Renal pelvis (tissue), 12 donors: Measurements from ENCODE around the gene SLC27A1. TPM values are rescaled to one million over a fixed set of nuclear protein-coding genes. Genes with fewer than 3 reads are reported as not detected.

Source experiments
- DNase-seq: peaks from one replicate; pipeline ENCODE4 v3.0.0-alpha.2; 2013
- long read RNA-seq, 16 experiments: transcript quantifications; one replicate each; lab custom pipeline, GENCODE V29; 2026
- polyA plus RNA-seq, 3 donors: library from polyadenylated mRNA; unstranded; fragments of 120-200 nt; gene quantifications; one replicate each; pipeline ENCODE4 v1.2.1, GENCODE V29; 2013; ENCODE audit not compliant: insufficient read length in 3 of 3

SLC27A1 gene
- polyA plus RNA-seq = 10 to 100 TPM; 14.0 to 22.6 (median 19.6) TPM
- long read RNA-seq, donor 1, partial matches to known transcripts = 0 of 1 reads
- long read RNA-seq, donor 1, other reads (novel, unspliced or antisense) = 0 of 1 reads
- long read RNA-seq, donor 2, partial matches to known transcripts = 0 of 1 reads
- long read RNA-seq, donor 2, other reads (novel, unspliced or antisense) = 0 of 1 reads
- long read RNA-seq, donor 3, partial matches to known transcripts = 0 of 4 reads
- long read RNA-seq, donor 3, other reads (novel, unspliced or antisense) = 0 of 4 reads
- long read RNA-seq, donor 4, partial matches to known transcripts = 0 of 1 reads
- long read RNA-seq, donor 4, other reads (novel, unspliced or antisense) = 0 of 1 reads
- long read RNA-seq, donor 5, partial matches to known transcripts = 0 of 2 reads
- long read RNA-seq, donor 5, other reads (novel, unspliced or antisense) = 0 of 2 reads
- long read RNA-seq, donor 6 = 0 reads
- long read RNA-seq, donor 7, transcript SLC27A1-201 (12 exons, 3,594 nt) = major isoform, 6 of 6 reads
- long read RNA-seq, donor 7, partial matches to known transcripts = 0 of 6 reads
- long read RNA-seq, donor 7, other reads (novel, unspliced or antisense) = 0 of 6 reads
- long read RNA-seq, donor 8 = 0 reads
- long read RNA-seq, donor 9, partial matches to known transcripts = 0 of 3 reads
- long read RNA-seq, donor 9, other reads (novel, unspliced or antisense) = 0 of 3 reads
- long read RNA-seq, donor 10, partial matches to known transcripts = 5 of 8 reads
- long read RNA-seq, donor 10, other reads (novel, unspliced or antisense) = 0 of 8 reads
- long read RNA-seq, donor 11, partial matches to known transcripts = 0 of 1 reads
- long read RNA-seq, donor 11, other reads (novel, unspliced or antisense) = 0 of 1 reads
- long read RNA-seq, donor 12, partial matches to known transcripts = 0 of 4 reads
- long read RNA-seq, donor 12, other reads (novel, unspliced or antisense) = 0 of 4 reads
- long read RNA-seq, donor 13, partial matches to known transcripts = 0 of 1 reads
- long read RNA-seq, donor 13, other reads (novel, unspliced or antisense) = 0 of 1 reads
- long read RNA-seq, donor 14 = 0 reads
- long read RNA-seq, donor 15 = 0 reads
- long read RNA-seq, donor 16, partial matches to known transcripts = 0 of 1 reads
- long read RNA-seq, donor 16, other reads (novel, unspliced or antisense) = 0 of 1 reads

GRCh38 chr19:17470068-17470841 is at the start of gene SLC27A1:
SLC27A1 (plus strand) TSS chr19:17470524; CDS start chr19:17470541, 17 bp downstream.
- peak; percentile 99 for DNase-seq

GRCh38 chr19:17421942-17422341 is 48.4 kb upstream of the SLC27A1 start:
- no peak for DNase-seq

- DNase-seq = no peak
Observed at GRCh38 chr19:17423429-17424208, 46.7 kb upstream of the SLC27A1 start.

DNA sequence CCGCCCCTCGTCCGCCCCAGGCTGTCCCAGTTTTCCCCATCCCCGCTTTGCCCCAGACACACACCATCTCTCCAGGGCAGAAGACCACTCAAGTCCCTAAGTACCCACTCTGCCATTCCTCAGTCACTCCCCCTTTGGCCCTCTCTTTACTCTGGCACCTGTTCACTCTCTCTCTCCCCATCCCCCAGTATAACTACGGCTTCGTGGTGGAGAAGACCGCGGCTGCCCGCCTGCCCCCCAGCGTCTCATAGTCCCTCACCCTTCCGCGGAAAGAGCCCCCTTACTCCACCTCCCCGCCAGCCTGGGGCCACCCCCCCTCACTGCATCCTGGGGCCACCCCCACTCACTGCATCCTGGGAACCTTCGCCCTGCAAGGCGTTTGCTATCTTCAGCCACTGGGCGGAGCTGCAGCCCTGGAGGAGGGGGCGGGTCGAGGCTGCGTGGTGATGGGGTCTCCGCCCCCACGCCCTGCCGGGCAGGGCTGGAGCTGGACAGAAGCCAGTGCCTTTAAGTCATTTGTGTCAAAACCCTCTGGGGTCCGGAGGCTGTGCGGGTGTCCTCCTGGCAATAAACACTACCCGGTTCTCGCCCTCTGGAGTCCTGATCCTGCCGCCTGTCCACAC is 45.5 kb upstream of the SLC27A1 start:
- DNase-seq = peak; percentile 81

DNA sequence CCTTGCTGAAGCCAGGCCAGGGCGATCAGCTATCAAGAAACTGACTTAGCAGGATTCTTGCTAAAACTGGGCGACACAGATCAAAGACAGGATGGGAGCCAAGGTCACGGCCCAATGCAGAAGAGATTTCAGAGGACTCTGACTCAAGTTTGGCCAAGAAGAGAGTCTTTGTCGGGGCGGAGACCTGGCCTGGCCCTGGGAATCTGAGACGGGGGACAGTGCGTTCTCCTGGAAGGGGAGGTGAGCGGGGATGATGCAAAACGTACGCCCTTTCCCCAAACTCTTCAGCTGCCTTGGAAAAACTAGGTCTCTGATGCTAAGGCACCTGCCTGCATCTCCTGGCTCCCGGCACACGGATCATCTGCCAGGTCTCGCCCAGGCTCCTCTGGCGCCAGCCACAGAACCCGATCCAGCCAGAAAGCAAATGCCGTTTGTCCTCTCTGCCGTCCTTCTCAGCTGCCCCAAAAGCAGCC is 40.6 kb upstream of the SLC27A1 start:
- no peak for DNase-seq

GRCh38 chr19:17431417-17431816 is 38.9 kb upstream of the SLC27A1 start:
- DNase-seq = no peak

DNA sequence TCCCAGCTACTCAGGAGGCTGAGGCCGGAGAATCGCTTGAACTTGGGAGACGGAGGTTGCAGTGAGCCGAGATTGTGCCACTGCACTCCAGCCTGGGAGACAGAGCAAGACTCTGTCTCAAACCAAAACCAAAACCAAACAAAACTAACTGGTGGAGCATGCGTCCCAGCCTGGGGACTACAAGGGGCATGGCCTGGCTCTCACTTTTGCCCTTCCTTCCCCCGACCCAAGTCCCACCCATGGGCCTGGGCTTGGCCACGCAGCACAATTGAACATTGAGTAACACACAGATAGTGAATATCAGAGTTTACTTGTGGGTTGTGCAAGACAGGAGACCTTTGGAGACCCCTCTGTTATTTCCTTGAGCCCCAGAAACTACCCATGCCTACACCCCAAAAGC is 35.1 kb upstream of the SLC27A1 start:
- DNase-seq = no peak

GRCh38 chr19:17436094-17436873 is 34.0 kb upstream of the SLC27A1 start:
- no peak for DNase-seq

DNA sequence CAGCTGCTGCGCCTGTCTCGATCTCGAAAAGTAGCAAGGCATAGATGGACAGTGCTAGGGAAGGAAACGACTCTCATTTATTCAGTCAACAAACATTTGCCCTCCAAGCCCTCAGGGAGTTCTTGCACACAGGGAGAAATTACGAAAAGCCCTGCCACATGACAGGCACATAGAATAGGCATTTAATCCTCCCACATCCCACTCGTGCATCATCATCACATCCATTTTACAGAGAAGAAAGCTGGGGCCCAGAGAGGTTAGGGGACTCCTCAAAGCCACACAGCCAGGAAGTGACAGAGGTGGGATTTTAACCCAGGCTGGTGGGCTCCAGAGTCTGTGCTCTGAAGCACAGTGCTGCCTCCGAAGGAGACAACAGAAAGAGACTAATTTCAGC is 33.5 kb upstream of the SLC27A1 start:
- no peak for DNase-seq

- no peak for DNase-seq
Observed at GRCh38 chr19:17441241-17442021, 28.9 kb upstream of the SLC27A1 start.

DNA sequence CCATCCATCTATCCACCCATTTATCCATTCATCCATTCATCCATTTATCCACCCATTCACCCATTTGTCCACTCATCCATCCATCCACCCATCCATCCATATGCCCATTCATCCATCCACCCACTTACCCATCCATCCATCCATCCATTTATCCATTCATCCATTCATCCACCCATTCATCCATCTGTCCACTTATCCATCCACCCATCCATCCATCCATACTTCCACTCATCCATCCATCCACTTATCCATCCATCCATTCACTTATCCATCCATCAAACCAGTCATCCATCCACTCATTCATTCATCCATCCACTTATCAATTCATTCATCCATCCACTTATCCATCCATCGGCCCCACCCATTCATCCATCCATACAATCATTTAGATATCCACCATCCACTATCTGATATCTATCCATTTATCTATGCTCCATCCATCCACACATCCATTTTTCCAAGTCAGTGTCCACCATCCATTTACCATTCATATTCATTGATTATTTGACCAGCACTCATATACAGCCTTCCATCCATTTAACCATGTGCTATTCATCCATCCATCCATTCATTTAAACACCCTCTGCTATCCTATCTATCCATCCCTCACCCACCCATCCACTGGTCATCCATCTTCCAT is 24.7 kb upstream of the SLC27A1 start:
- DNase-seq = no peak

DNA sequence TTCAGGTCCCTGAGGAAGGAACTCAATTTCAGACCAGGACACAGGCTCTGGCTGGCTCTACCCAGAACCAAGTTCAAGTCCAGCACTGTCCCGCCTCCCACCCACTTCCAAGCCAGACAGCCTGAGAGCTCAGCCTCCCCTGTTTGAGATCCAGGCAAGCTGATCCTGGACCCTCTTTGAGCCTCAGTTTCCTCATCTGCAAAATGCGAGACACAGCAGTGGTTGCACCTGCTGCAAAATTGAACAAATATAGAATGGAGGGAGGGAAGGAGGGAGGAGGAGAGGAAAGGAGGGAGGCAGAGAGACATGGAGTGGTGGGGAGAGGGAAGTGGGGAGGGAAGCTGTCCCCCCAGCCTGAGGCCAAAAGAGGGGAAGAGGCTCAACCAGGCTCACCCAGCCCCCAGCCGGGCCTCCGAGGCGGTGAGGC is 22.6 kb upstream of the SLC27A1 start:
- no peak for DNase-seq

DNA sequence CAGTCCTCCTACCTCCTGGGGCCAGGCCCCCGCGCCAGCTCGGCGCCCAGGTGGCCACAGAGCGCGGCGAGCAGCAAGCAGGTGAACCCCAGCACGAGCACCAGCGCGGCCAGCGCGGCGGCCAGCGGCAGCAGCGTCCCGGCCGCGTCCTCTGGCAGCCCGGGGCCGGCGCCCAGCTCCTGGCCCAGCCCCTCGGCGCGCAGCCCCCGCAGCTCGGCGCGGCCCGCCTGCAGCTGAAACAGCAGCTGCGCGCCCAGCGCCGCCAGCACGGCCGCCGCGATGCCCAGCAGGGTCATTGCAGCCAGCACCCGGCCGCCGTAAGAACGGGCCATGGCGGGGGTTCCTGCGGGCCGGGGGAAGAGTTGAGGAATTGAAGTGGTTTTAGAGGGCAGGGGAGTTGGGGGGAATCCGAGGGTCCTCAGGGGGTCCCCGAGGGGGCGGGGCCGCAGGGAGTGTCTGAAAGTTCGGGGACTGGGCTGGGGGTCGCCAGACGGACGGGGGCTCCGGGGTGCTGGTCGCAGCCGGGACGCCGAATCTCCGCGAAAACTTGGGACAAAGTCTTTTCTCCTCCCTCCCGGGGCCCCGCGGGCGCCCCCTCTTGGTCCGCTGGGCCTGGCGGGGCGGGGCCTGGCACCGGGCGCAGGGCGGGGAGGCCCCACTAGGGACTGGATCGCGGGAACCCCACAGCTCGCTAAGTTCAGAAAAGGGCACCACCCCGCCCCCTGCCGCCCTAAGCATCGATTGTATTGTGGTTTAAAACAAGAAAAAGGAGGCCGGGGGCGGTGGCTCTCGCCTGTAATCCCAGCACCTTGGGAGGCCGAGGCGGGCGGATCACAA is 22.0 kb upstream of the SLC27A1 start, which contains the start of gene TMEM221:
TMEM221 (minus strand) TSS at position 538 of the 837 bp plus-strand sequence; CDS start at position 332, 206 bp downstream.
- DNase-seq = peak; percentile 55

DNA sequence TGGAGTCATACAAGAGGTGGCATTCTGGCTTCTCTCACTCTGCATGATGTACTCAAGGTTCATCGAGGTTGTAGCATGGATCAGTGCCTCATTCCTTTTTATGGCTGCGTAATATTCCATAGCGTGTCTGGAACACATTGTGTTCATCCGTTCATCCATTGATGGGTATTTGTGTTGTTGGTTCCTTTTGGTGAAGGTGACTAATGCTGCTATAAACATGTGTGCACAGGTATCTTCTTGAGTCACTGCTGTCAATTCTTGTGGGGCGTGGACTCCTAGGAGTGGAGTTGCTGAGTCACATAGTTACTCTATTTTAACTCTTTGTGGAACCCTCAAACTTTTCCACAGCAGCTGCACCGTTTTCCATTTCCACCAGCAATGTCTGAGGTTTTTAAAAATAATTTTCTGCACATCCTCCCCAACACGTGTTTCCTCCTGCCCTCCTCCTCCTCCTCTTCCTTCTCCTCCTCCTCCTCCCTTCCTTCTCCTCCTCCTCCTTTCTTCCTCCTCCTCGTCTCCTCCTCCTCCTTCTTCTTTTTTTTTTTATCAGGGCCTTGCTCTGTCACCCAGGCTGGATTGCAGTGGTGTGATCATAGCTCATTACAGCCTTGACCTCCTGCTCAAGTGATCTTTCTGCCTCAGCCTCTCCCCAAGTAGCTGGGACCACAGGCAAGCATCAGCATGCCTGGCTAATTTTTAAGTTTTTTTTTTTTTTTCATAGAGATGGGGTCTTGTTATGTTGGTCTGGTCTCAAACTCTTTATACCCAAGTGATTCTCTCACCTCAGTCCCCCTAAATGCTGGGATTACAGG is 19.9 kb upstream of the SLC27A1 start:
- DNase-seq = no peak

- DNase-seq = no peak
Observed at GRCh38 chr19:17451820-17452219, 18.5 kb upstream of the SLC27A1 start.
